ENCODE data around the gene LPP. TPM values are rescaled to one million over a fixed set of nuclear protein-coding genes. Genes with fewer than 3 reads are reported as not detected.

Gene LPP
- total and polyA plus RNA-seq, 4 donors: 11.1 to 219 (median 66.5) TPM

DNA sequence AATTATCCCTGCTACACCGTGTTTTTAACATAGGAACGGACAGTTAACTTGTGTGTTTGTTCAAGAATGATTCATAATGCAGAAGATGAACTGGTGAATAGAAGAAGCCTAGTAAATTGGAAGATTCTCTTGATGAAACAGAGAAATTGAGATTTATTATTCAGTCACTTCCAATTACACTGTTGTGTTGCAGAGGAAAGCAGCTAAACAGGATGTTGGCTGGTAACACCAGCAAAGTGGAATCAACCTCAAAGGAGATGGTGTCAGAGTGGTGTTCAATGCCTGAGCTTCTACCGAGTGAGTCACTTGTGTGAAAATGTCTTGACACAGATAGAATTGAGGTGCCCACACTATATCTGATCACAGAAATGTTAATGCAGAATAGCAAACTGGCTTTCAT, 399.6 kb downstream of the LPP start:
- no peak overlapping the region for H3K27ac ChIP-seq (ENCODE audit: low read depth in 1 of 2, low read length in 1 of 2)
- ATAC-seq (ENCODE audit: insufficient read depth, low FRiP score) (no peak), DNase-seq (no peak)
- TF ChIP-seq, protein P1, sequence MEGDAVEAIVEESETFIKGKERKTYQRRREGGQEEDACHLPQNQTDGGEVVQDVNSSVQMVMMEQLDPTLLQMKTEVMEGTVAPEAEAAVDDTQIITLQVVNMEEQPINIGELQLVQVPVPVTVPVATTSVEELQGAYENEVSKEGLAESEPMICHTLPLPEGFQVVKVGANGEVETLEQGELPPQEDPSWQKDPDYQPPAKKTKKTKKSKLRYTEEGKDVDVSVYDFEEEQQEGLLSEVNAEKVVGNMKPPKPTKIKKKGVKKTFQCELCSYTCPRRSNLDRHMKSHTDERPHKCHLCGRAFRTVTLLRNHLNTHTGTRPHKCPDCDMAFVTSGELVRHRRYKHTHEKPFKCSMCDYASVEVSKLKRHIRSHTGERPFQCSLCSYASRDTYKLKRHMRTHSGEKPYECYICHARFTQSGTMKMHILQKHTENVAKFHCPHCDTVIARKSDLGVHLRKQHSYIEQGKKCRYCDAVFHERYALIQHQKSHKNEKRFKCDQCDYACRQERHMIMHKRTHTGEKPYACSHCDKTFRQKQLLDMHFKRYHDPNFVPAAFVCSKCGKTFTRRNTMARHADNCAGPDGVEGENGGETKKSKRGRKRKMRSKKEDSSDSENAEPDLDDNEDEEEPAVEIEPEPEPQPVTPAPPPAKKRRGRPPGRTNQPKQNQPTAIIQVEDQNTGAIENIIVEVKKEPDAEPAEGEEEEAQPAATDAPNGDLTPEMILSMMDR (IDR thresholded peaks at IDR 0.05; ENCODE audit: control extremely low read depth, extremely low read depth): no peak
- no peak overlapping the region for H3K4me3 ChIP-seq
- no peaks in the 10 kb centered on the region for H3K27me3 ChIP-seq (ENCODE audit: control insufficient read depth in 3 of 3, insufficient read depth in 3 of 3, low read length in 2 of 3)
- no peaks in the 10 kb centered on the region for H3K36me3 ChIP-seq (ENCODE audit: control insufficient read depth in 4 of 4, insufficient read depth in 4 of 4, low read length in 4 of 4)
- H3K4me1 ChIP-seq (ENCODE audit: control insufficient read depth in 5 of 5, insufficient read depth in 5 of 5, low read length in 5 of 5): peaks cover 0 to 29% (median 0%) of the 10 kb centered on the region in 5 donors
- H3K9ac ChIP-seq (ENCODE audit: insufficient read depth in 1 of 2, low read length in 2 of 2): no peak overlapping the region
- no peaks in the 10 kb centered on the region for H3K9me3 ChIP-seq (ENCODE audit: control insufficient read depth in 4 of 4, insufficient read depth in 3 of 4, low read length in 3 of 4)
- 90 to 95% methylated on average over 3 of the region's 3 CpGs for WGBS, 2 donors

DNA sequence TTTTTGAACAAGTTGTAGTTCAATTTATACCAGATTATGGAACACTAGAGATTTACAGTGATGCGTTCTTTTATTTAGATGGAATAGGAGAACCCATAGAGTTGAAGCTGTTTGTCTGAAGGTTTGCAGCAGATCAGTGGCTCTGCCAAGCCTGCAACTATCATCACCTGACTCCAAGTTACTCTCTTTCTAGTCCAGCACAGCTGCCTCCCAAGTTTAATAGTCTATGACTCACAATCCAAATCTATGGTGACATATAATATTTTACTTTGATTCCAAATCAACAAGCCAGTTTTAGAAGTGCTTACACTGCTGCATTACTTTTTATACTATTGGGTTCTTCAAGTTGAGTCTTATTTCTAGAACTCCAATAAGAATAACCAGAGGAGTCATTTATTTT, 400.4 kb downstream of the LPP start:
- Histone ChIP-seq H3K36me3 (ENCODE audit: control insufficient read depth in 4 of 4, insufficient read depth in 4 of 4, low read length in 4 of 4) (no peaks in the 10 kb centered on the region), H3K27ac (ENCODE audit: low read depth in 1 of 2, low read length in 1 of 2) (no peak overlapping the region), H3K27me3 (ENCODE audit: control insufficient read depth in 3 of 3, insufficient read depth in 3 of 3, low read length in 2 of 3) (no peaks in the 10 kb centered on the region), H3K4me1 (ENCODE audit: control insufficient read depth in 5 of 5, insufficient read depth in 5 of 5, low read length in 5 of 5) (peaks cover 0 to 35% (median 0%) of the 10 kb centered on the region in 5 donors), H3K9ac (ENCODE audit: insufficient read depth in 1 of 2, low read length in 2 of 2) (no peak overlapping the region), H3K9me3 (ENCODE audit: control insufficient read depth in 4 of 4, insufficient read depth in 3 of 4, low read length in 3 of 4) (no peaks in the 10 kb centered on the region), H3K4me3 (no peak overlapping the region)
- ATAC-seq (ENCODE audit: insufficient read depth, low FRiP score) (no peak), DNase-seq (no peak)
- 96 to 97% methylated on average over 1 of the region's 1 CpG for WGBS, 2 donors
- TF ChIP-seq, protein P1 (IDR thresholded peaks at IDR 0.05; ENCODE audit: control extremely low read depth, extremely low read depth): no peak

DNA sequence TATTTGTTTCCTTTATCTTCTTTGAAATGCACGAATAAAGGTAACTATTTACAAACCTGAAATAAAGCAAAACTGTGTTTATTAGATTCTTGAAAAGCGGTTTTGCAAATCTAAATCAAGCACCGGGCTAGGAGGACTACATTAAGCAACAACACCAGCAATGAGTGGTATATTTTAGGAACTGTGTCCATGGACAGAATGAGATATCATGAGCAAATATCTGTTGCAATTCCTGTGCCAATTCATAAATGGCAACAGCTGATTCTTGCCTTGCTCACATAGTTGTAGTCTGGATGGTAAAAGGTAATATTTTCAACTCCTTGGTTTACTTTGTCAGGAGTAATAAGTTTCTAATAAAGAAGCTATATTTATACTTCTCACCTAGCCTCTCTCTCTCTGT, 403.3 kb downstream of the LPP start:
- no peak for DNase-seq
- 40 to 72% methylated on average over 3 of the region's 3 CpGs for WGBS, 2 donors
- H3K9ac ChIP-seq (ENCODE audit: insufficient read depth in 1 of 2, low read length in 2 of 2): no peak overlapping the region
- H3K27ac ChIP-seq (ENCODE audit: low read depth in 1 of 2, low read length in 1 of 2): no peak overlapping the region
- no peak overlapping the region for H3K4me3 ChIP-seq
- H3K9me3 ChIP-seq (ENCODE audit: control insufficient read depth in 4 of 4, insufficient read depth in 3 of 4, low read length in 3 of 4): no peaks in the 10 kb centered on the region
- no peak for ATAC-seq (ENCODE audit: insufficient read depth, low FRiP score)
- TF ChIP-seq, protein P1 (IDR thresholded peaks at IDR 0.05; ENCODE audit: control extremely low read depth, extremely low read depth): no peak
- peaks cover 0 to 41% (median 3%) of the 10 kb centered on the region in 5 donors for H3K4me1 ChIP-seq (ENCODE audit: control insufficient read depth in 5 of 5, insufficient read depth in 5 of 5, low read length in 5 of 5)
- H3K27me3 ChIP-seq (ENCODE audit: control insufficient read depth in 3 of 3, insufficient read depth in 3 of 3, low read length in 2 of 3): no peaks in the 10 kb centered on the region
- peaks cover 0 to 2% (median 0%) of the 10 kb centered on the region in 4 donors for H3K36me3 ChIP-seq (ENCODE audit: control insufficient read depth in 4 of 4, insufficient read depth in 4 of 4, low read length in 4 of 4)
